ENCODE results near the gene STRIP2. TPM values are rescaled to one million over a fixed set of nuclear protein-coding genes. Genes with fewer than 3 reads are reported as not detected.
A peak's percentile ranks its signal among the peaks of the same experiment; 100 is the strongest.

Gene STRIP2
- total RNA-seq (1 to 10 TPM in 3 of 7 donors, under 1 TPM in 4; 0.12 to 1.6 (median 0.92) TPM), polyA plus RNA-seq (1 to 10 TPM in 1 of 2 donors, under 1 TPM in 1; 0.92 to 1.0 TPM)
- long read RNA-seq, donor 1, partial matches to known transcripts: 1 of 2 reads
- long read RNA-seq, donor 1, other reads (novel, unspliced or antisense): 1 of 2 reads
- long read RNA-seq, donor 2: 0 reads
- long read RNA-seq, donor 3, partial matches to known transcripts: 0 of 1 reads
- long read RNA-seq, donor 3, other reads (novel, unspliced or antisense): 1 of 1 reads

DNA sequence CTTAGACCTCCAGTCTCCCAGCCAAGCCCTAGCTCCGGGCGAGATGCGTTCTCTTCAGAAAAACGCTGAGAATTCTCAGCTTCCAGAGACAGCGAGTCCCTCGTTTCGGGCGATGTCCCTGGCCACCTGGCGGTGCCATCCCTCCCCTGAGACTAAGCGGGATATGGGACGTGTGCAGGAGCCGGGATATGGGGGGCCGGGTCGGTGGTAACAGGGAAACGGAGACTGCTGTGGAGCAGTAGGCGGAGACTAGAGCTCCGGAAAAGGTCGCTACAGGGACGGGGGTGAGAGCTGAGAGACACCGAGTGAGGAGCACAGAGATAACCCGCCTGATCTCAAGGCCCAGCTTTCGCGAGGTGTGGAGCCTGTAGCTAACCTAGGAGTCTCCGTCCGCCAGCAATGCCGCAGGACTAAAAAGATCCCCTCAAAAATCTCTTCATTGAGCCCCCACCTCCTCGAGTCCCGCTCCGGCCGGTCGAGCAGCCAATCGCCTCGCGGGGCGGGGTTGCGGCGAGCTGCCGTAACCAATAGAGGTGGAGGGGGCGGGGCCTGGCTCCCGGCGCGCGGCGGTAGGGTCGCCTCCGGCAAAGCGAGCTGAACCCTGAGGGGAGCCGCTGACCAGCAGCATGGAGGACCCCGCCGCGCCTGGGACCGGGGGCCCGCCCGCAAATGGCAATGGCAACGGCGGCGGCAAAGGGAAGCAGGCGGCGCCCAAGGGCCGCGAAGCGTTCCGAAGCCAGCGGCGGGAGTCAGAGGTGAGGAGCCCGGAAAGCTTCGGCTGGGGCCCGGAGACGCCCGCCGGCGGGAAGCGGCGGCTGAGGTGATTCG, at the start of gene STRIP2:
TSS of gene STRIP2 (plus strand) at position 586 of the 828 bp plus-strand sequence. CDS start at position 627, 41 bp downstream.
- no peaks in the 10 kb centered on the region for H3K4me1 ChIP-seq (ENCODE audit: insufficient read depth)
- intact Hi-C loops (cut with DNase I): no loop called here
- 0% methylated on average over 64 to 75 of the region's 75 CpGs for WGBS, 3 donors
- H3K4me3 ChIP-seq: peak within 1 kb of the TSS; percentile 60
- peak; percentile 87 to 95 (median 91) for DNase-seq
- H3K9me3 ChIP-seq: no peaks in the 10 kb centered on the region
- no peaks in the 10 kb centered on the region for H3K27me3 ChIP-seq
- H3K27ac ChIP-seq: peak within 1 kb of the TSS; percentile 11 to 49
- TF ChIP-seq CTCF (IDR thresholded peaks at IDR 0.05) (no peak), EP300 (IDR thresholded peaks at IDR 0.05) (no peak), POLR2A (IDR thresholded peaks at IDR 0.05) (no peak)
- H3K36me3 ChIP-seq: no peaks in the 10 kb centered on the region

DNA sequence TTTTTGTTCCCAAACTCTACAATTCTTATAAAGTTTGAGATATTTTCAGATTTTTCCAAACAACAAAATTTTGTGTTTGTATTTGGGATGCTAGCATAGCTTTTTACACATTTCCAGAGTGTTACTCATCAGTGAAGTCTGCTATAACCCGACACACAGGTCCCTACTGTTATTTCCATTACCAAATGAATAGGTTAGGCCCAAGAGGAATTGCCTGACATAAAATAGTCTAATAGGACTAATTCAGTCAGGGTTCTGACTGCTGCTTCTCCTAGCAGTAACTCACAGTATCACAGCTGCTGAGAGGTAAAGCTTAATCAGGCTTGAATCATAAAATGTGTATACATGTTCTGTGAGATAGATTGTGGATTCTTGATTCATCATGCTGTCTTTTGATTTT, 49.1 kb upstream of the STRIP2 start:
- intact Hi-C loops (cut with DNase I): no loop called here

GRCh38 chr7:129385598-129385997, 48.6 kb upstream of the STRIP2 start:
- no peak for DNase-seq
- Histone ChIP-seq H3K27me3 (no peaks in the 10 kb centered on the region), H3K36me3 (no peaks in the 10 kb centered on the region), H3K4me3 (no peak overlapping the region), H3K9me3 (no peaks in the 10 kb centered on the region), H3K27ac (no peak overlapping the region), H3K4me1 (ENCODE audit: insufficient read depth) (no peaks in the 10 kb centered on the region)
- 94 to 97% (median 95%) methylated on average over 4 of the region's 4 CpGs for WGBS, 3 donors
- TF ChIP-seq POLR2A (IDR thresholded peaks at IDR 0.05): no peak
- TF ChIP-seq EP300 (IDR thresholded peaks at IDR 0.05): no peak
- no peak for TF ChIP-seq CTCF (IDR thresholded peaks at IDR 0.05)
- intact Hi-C loops (cut with DNase I): no loop called here

More for the DNA sequence above, 49.1 kb upstream of the STRIP2 start:
- TF ChIP-seq POLR2A (IDR thresholded peaks at IDR 0.05) (no peak), EP300 (IDR thresholded peaks at IDR 0.05) (no peak), CTCF (IDR thresholded peaks at IDR 0.05) (no peak)
- H3K27ac ChIP-seq: no peak overlapping the region
- no peaks in the 10 kb centered on the region for H3K9me3 ChIP-seq
- no peak for DNase-seq
- no peaks in the 10 kb centered on the region for H3K4me1 ChIP-seq (ENCODE audit: insufficient read depth)
- no peaks in the 10 kb centered on the region for H3K36me3 ChIP-seq
- WGBS, 3 donors: 84 to 87% (median 86%) methylated on average over 1 of the region's 1 CpG
- no peaks in the 10 kb centered on the region for H3K27me3 ChIP-seq
- no peak overlapping the region for H3K4me3 ChIP-seq

GRCh38 chr7:129386506-129386905, 47.7 kb upstream of the STRIP2 start:
- Histone ChIP-seq H3K36me3 (no peaks in the 10 kb centered on the region), H3K27ac (no peak overlapping the region), H3K9me3 (no peaks in the 10 kb centered on the region), H3K4me3 (no peak overlapping the region), H3K4me1 (ENCODE audit: insufficient read depth) (no peaks in the 10 kb centered on the region), H3K27me3 (no peaks in the 10 kb centered on the region)
- no peak for DNase-seq
- TF ChIP-seq EP300 (IDR thresholded peaks at IDR 0.05) (no peak), CTCF (IDR thresholded peaks at IDR 0.05) (no peak), POLR2A (IDR thresholded peaks at IDR 0.05) (no peak)
- intact Hi-C loops (cut with DNase I): no loop called here

Measured in ovary (tissue), 10 donors.